Mesendoderm (in vitro differentiated cells): ENCODE measurements around the gene LPIN2.

ENCODE experiments used
- DNase-seq: peaks from one replicate; pipeline ENCODE4 v3.0.0; 2013
- H2AK5ac ChIP-seq: 2 replicates; pipeline ENCODE4 v1.6.1; 2013; ENCODE audit warnings: low read length, inconsistent platforms
- H2BK120ac ChIP-seq: 2 replicates; pipeline ENCODE4 v1.6.1; 2013; ENCODE audit warnings: low read depth, mild to moderate bottlenecking, low read length, moderate library complexity, mixed read lengths
- H2BK15ac ChIP-seq: replicated peaks from 2 replicates; pipeline ENCODE4 v1.6.1; 2013; ENCODE audit warnings: low read depth, mild to moderate bottlenecking, moderate library complexity
- H2BK5ac ChIP-seq: 2 replicates; pipeline ENCODE4 v1.6.1; 2013; ENCODE audit warnings: low read length, inconsistent platforms
- H3K18ac ChIP-seq: 2 replicates; pipeline ENCODE4 v1.6.1; 2013; ENCODE audit warnings: mild to moderate bottlenecking, low read length, mixed read lengths
- H3K23ac ChIP-seq: one replicate; pipeline ENCODE4 v1.6.1; 2013; ENCODE audit warnings: low read length
- H3K27ac ChIP-seq: 2 replicates; pipeline ENCODE4 v1.5.1; 2013; ENCODE audit warnings: low read depth, mild to moderate bottlenecking, inconsistent platforms, low read length, moderate library complexity
- H3K27me3 ChIP-seq: 2 replicates; pipeline ENCODE4 v1.6.1; 2013; ENCODE audit warnings: low read length, control low read depth, mild to moderate bottlenecking, inconsistent platforms; ENCODE audit not compliant: insufficient read depth, poor library complexity
- H3K36me3 ChIP-seq: 2 replicates; pipeline ENCODE4 v1.6.1; 2013; ENCODE audit warnings: low read length, inconsistent platforms; ENCODE audit not compliant: control insufficient read depth, insufficient read depth
- H3K4ac ChIP-seq: one replicate; pipeline ENCODE4 v1.6.1; 2013; ENCODE audit warnings: low read depth, mild to moderate bottlenecking, low read length, moderate library complexity
- H3K4me1 ChIP-seq: 2 replicates; pipeline ENCODE4 v1.6.1; 2013; ENCODE audit warnings: low read depth, low read length, inconsistent platforms; ENCODE audit not compliant: control insufficient read depth
- H3K4me2 ChIP-seq: 2 replicates; pipeline ENCODE4 v1.6.1; 2013; ENCODE audit warnings: low read length
- H3K4me3 ChIP-seq: 2 replicates; pipeline ENCODE4 v1.5.1; 2013; ENCODE audit warnings: mild to moderate bottlenecking, low read length
- H3K56ac ChIP-seq: one replicate; pipeline ENCODE4 v1.6.1; 2013; ENCODE audit warnings: low read length
- H3K79me1 ChIP-seq: 2 replicates; pipeline ENCODE4 v1.6.1; 2013; ENCODE audit warnings: low read length, inconsistent platforms
- H3K79me2 ChIP-seq: 2 replicates; pipeline ENCODE4 v1.6.1; 2013; ENCODE audit warnings: mild to moderate bottlenecking, low read length; ENCODE audit not compliant: control insufficient read depth, insufficient read depth
- H3K9ac ChIP-seq: 2 replicates; pipeline ENCODE4 v1.6.1; 2013; ENCODE audit warnings: low read length, inconsistent platforms
- H4K5ac ChIP-seq: one replicate; pipeline ENCODE4 v1.6.1; 2013; ENCODE audit warnings: low read length
- H4K8ac ChIP-seq: one replicate; pipeline ENCODE4 v1.6.1; 2013; ENCODE audit warnings: low read depth, mild to moderate bottlenecking, control low read depth, low read length, moderate library complexity
- WGBS: extraction: QIAGEN DNeasy Blood & Tissue Kit; methylation state at CpG from one replicate; pipeline ENCODE4 v1.1.7; 2013; ENCODE audit warnings: low lambda C conversion rate, missing lambda C conversion rate; ENCODE audit not compliant: insufficient coverage; ENCODE audit errors: extremely low coverage; 5-methylcytosine and 5-hydroxymethylcytosine counted together

Gene LPIN2

DNA sequence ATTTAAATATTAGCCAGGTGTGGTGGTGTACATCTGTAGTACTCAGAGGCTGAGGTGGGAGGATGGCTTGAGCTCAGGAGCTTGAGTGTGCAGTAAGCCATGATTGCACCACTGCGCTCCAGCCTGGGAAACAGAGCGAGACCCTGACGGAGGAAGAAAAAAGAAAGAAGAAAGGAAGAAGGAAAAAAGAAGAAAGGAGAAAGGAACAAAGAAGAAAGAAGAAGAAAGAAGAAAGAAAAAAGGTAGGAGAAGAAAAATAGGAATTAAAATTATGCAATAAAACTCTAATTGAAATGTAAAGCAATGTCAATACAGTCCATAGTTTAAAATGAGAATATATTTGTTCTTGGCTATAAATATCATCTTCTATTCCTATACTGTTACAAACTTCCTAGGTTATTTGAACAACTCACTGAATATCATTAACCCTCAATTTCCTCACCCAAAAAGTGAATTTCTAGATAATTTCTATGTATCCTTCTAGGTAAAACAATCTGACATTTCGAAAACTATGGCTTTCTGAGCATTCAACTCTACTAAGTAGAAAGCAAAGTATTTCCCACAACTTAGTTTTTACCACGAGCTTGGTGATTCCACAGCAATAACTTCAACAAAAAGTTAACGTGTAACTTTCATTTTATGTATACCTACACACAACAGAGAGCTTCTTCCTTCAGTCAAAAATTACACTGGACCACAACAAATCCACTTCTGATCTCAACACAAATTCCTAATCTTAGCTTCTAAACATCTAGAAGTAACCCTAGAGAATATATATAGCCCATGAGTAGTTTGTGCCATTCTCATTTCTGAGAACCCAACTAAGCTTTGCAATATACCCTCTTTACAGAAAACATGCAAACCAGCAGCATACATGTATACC, 19.7 kb downstream of the LPIN2 start:
- no peaks in the 10 kb centered on the region for H3K36me3 ChIP-seq
- H3K4me3 ChIP-seq = no peak overlapping the region
- H2BK120ac ChIP-seq = no peak overlapping the region
- no peak overlapping the region for H3K56ac ChIP-seq
- H3K4ac ChIP-seq = no peak overlapping the region
- H3K27ac ChIP-seq = no peak overlapping the region
- WGBS = no CpG with 5 or more reads among the region's 6 CpGs
- no peaks in the 10 kb centered on the region for H3K27me3 ChIP-seq
- no peak overlapping the region for H3K18ac ChIP-seq
- no peak overlapping the region for H2AK5ac ChIP-seq
- H3K9ac ChIP-seq = no peak overlapping the region
- H3K79me1 ChIP-seq = peaks cover 1% of the 10 kb centered on the region
- H3K4me1 ChIP-seq = no peaks in the 10 kb centered on the region
- no peak overlapping the region for H3K23ac ChIP-seq
- H4K8ac ChIP-seq = no peak overlapping the region
- no peak overlapping the region for H2BK15ac ChIP-seq
- no peak overlapping the region for H4K5ac ChIP-seq
- DNase-seq = no peak
- no peak overlapping the region for H3K4me2 ChIP-seq
- H3K79me2 ChIP-seq = peaks cover 1% of the 10 kb centered on the region
- no peak overlapping the region for H2BK5ac ChIP-seq

DNA sequence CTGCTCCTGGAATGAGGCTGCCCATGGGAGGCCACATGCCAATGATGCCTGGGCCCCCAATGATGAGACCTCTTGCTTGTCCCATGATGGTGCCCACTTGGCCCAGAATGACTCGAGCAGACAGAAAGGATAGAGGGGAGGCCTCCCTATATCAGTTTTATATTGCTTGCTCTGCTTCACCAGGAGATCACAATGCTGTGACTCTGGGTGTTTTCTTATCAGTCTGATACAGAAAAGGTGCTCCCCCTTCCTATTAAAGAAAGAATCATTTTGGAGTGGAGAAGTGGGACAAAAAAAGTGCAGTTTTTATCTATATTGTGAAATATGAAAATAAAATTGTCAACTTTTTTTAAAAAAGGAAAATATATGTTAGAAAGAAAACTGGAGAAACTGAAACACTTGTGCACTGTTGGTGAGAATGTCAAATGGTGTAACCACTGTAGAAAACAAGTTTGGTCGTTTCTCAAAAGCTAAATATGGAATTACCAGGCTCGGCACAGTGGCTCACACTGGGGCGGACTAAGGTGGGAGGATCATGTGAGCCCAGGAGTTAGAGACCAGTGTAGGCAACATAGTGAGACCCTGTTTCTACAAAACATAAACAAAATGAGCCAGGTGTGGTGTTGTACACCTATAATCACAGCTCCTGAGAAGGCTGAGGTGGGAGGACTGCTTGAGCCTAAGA, 21.8 kb downstream of the LPIN2 start:
- H3K4me2 ChIP-seq = no peak overlapping the region
- no peaks in the 10 kb centered on the region for H3K27me3 ChIP-seq
- H3K79me1 ChIP-seq = peaks cover 1% of the 10 kb centered on the region
- no peak overlapping the region for H3K9ac ChIP-seq
- H3K23ac ChIP-seq = no peak overlapping the region
- H2BK120ac ChIP-seq = no peak overlapping the region
- H2BK5ac ChIP-seq = no peak overlapping the region
- no peaks in the 10 kb centered on the region for H3K4me1 ChIP-seq
- no peak overlapping the region for H3K27ac ChIP-seq
- H2AK5ac ChIP-seq = no peak overlapping the region
- no peak overlapping the region for H3K4ac ChIP-seq
- no peak overlapping the region for H3K4me3 ChIP-seq
- DNase-seq = no peak
- H3K36me3 ChIP-seq = no peaks in the 10 kb centered on the region
- no peak overlapping the region for H3K56ac ChIP-seq
- no peak overlapping the region for H2BK15ac ChIP-seq
- no peak overlapping the region for H3K18ac ChIP-seq
- WGBS = no CpG with 5 or more reads among the region's 4 CpGs
- no peak overlapping the region for H4K5ac ChIP-seq
- H4K8ac ChIP-seq = no peak overlapping the region
- H3K79me2 ChIP-seq = no peaks in the 10 kb centered on the region

DNA sequence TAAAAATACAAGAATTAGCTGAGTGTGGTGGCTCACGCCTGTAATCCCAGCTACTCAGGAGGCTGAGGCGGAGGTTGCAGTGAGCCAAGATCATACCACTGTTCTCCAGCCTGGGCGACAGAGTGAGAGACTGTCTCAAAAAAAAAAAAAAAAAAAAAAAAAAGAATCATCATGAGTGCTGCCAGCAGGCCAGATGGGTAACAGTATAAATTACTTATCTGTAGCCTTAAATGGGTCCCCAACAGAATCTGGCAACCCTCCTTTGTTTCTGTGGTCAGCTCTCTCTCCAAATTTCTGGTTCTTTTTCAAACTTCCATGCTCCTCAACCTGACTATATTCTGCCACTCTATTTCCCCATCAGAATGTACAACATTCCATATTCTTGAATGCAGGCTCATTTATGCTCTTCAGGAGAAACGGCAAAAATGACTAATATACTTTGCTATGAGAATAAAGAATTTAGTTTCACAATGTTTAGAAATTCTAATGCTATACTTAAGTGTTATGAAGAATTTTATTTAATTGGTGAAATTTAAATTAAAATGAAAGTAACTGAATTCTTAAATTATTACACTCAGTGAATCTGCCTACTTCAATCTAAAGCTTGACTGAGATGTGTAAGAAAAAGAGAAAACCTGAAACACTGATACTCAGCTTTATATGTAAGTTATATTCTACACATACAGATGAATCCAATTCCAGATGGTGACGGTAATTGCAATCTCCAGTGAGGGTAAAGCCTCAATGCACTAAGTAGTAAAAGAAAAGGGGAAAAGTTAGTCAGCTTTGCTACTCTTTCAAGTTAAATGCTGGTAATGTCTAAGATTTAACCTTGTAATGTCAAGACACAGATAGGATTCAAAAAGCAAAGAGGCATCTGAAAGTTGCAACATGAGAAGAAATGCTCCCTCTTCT, 24.8 kb downstream of the LPIN2 start:
- H3K79me1 ChIP-seq = peaks cover 2% of the 10 kb centered on the region
- no peak overlapping the region for H4K5ac ChIP-seq
- no peak overlapping the region for H3K23ac ChIP-seq
- DNase-seq = no peak
- no peak overlapping the region for H2BK5ac ChIP-seq
- no peaks in the 10 kb centered on the region for H3K4me1 ChIP-seq
- no peak overlapping the region for H3K4me3 ChIP-seq
- H4K8ac ChIP-seq = no peak overlapping the region
- H3K56ac ChIP-seq = no peak overlapping the region
- no peak overlapping the region for H2BK120ac ChIP-seq
- no peaks in the 10 kb centered on the region for H3K79me2 ChIP-seq
- no peak overlapping the region for H3K18ac ChIP-seq
- no peak overlapping the region for H3K4me2 ChIP-seq
- no peak overlapping the region for H3K27ac ChIP-seq
- H3K4ac ChIP-seq = no peak overlapping the region
- no CpG with 5 or more reads among the region's 5 CpGs for WGBS
- no peak overlapping the region for H2AK5ac ChIP-seq
- no peak overlapping the region for H3K9ac ChIP-seq
- no peaks in the 10 kb centered on the region for H3K27me3 ChIP-seq
- no peak overlapping the region for H2BK15ac ChIP-seq
- no peaks in the 10 kb centered on the region for H3K36me3 ChIP-seq

DNA sequence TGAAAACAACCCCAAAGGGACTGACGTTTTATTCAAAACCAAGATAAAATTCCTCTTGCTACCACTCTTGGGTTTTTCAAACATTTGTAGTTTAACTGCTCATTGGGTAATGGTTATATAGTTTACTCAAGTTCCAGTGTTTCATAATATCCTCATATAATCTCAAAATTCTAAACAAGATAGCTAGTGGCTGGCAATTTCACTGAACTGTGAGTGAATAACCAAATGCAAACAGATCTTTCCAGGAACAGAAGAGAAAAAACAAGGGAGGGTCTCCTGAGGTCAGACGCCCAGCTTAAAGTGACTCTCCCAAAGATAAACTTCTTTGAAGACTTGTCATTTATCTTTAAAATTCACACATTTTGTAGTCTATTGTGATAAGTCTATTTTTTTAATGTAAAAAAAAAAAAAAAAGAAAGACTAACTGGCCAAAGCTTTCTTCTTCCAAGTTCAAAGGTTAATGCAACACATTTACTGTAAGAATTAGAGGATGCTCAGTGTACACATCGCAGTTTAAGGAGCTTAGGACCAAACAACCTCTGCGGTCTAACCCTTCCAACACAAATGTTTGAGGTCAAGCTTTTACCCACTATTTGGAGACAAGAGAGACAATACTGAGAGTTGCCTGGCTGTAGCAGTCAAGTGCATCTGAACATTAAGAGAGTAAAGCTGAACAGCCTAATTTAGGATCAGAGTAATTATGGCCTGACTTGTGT, 26.6 kb downstream of the LPIN2 start:
- no peak overlapping the region for H2AK5ac ChIP-seq
- WGBS = no CpG with 5 or more reads among the region's 4 CpGs
- no peak for DNase-seq

DNA sequence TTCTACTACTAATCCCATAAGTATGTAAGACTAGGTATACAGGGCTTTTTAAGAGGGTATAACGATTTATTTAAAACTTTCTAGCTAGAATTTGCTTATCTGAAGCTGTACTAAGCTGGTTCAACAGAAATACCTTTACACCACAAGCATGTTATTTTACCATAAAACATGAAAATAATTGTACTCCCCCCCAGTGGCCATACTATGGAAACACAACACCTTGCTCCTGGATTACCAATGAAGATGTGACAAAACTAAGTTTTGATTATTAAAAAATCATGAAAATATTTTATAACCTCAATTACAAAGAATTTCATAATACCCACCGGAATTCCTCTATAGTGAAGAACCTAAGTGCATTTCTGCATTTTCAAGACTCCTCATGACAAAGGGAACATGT, 27.3 kb downstream of the LPIN2 start:
- H2AK5ac ChIP-seq = no peak overlapping the region
- H3K9ac ChIP-seq = no peak overlapping the region
- H3K79me2 ChIP-seq = no peaks in the 10 kb centered on the region
- no peak overlapping the region for H2BK5ac ChIP-seq
- no peak overlapping the region for H3K18ac ChIP-seq
- no peak overlapping the region for H2BK120ac ChIP-seq
- WGBS = no CpG with 5 or more reads among the region's 2 CpGs
- no peak overlapping the region for H3K4ac ChIP-seq
- H3K27ac ChIP-seq = no peak overlapping the region
- H4K8ac ChIP-seq = no peak overlapping the region
- no peak overlapping the region for H4K5ac ChIP-seq
- no peak overlapping the region for H3K4me2 ChIP-seq
- H3K79me1 ChIP-seq = peaks cover 3% of the 10 kb centered on the region
- no peaks in the 10 kb centered on the region for H3K36me3 ChIP-seq
- no peak overlapping the region for H2BK15ac ChIP-seq
- no peaks in the 10 kb centered on the region for H3K27me3 ChIP-seq
- no peak overlapping the region for H3K23ac ChIP-seq
- no peaks in the 10 kb centered on the region for H3K4me1 ChIP-seq
- no peak overlapping the region for H3K56ac ChIP-seq
- no peak overlapping the region for H3K4me3 ChIP-seq
- no peak for DNase-seq

More for the DNA sequence above, 26.6 kb downstream of the LPIN2 start:
- Histone ChIP-seq H3K79me1 (peaks cover 2% of the 10 kb centered on the region), H3K79me2 (no peaks in the 10 kb centered on the region), H3K56ac (no peak overlapping the region), H2BK120ac (no peak overlapping the region), H4K5ac (no peak overlapping the region), H2BK15ac (no peak overlapping the region), H3K27ac (no peak overlapping the region), H3K4me2 (no peak overlapping the region), H3K27me3 (no peaks in the 10 kb centered on the region), H4K8ac (no peak overlapping the region), H3K18ac (no peak overlapping the region), H3K4ac (no peak overlapping the region), H3K4me3 (no peak overlapping the region), H3K36me3 (no peaks in the 10 kb centered on the region), H3K4me1 (no peaks in the 10 kb centered on the region), H2BK5ac (no peak overlapping the region), H3K9ac (no peak overlapping the region), H3K23ac (no peak overlapping the region)
